HG02885 (cell line): ENCODE measurements around the gene CGNL1.

Source experiments
- ATAC-seq: cut with Tn5 transposase; IDR thresholded peaks from one replicate; pipeline ENCODE4 v1.9.1; 2021; ENCODE audit warnings: mild to moderate bottlenecking; ENCODE audit not compliant: unreplicated experiment, poor library complexity

CGNL1 gene

DNA sequence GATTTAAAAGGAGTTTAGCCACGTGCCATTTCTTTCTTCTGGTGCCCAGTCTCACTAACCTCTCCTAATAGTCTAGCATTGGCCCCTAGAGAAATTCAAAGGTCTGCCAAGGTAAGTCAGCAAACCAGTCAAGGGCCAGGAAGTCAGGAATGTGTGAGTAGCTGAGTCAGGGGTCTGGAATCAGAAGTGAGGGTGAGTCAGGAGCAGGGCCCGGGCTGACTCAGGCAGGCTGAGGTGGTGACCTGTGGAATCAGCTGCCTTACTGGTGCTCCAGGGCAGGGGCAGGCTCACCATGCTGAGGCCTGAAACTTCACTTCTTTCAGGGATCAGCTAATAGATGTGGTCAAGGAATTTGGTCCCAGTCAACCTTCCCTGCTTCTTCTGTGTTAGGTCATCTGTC is 109.6 kb downstream of the CGNL1 start:
- no peak for ATAC-seq

- no peak for ATAC-seq
Measured at GRCh38 chr15:57486833-57487232, 110.5 kb downstream of the CGNL1 start.

DNA sequence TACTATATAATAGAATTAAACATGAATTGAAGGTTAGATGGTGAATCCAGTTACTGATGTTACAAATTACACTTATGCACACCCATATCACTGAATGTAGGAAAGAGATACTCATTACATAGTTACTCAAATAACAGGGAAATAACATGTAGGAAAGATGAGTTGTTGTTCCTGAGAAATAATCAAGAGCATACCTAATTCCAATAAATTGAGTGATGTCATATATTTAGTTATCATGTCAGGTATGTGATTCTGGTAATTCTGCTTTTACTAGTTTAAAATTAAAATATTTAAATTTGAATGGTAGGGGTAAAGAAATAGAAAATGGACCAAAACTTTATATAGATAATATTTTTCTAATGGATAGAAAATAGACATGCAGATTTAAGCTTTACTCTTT is 112.8 kb downstream of the CGNL1 start:
- no peak for ATAC-seq

DNA sequence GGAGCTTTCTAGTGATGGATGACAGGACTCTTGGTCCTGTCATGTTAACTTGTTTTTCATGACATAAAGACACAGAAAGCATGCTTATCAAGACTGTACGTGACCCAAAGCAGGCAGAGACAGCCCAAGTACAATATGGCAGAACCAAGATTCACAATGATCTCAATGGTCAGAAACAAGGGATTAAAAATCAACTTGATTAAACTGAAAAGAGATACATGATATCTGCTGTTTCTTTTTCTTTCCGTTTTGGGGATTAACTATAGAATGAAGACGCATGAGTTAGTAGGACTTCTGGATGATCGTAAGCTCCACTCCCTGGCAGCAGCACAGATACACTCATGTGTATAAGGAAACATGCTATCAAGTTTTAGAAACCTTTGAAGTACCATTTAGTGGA is 117.0 kb downstream of the CGNL1 start:
- no peak for ATAC-seq

- no peak for ATAC-seq
Measured at GRCh38 chr15:57494581-57494980, 118.3 kb downstream of the CGNL1 start.

DNA sequence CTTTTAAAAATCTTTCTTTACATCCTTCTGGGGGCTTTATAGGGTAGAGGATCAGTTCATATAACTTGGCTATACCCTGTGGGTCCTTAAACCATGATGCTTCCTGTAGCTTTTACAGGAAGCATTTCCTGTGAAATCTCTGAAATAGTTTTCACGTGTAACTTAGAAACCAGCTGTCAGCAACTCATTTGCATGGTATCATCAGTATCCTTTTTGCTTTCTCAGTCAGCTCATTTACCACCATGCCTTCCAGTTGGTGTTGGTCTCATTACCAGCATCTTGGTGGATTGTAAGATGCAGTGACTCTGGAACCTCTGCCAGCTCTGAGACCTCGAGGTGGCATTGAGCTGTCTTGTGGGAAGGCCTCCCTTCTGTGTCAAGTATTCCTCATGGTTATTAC is 118.7 kb downstream of the CGNL1 start:
- ATAC-seq = no peak

GRCh38 chr15:57495554-57496165 is 119.4 kb downstream of the CGNL1 start:
- no peak for ATAC-seq

DNA sequence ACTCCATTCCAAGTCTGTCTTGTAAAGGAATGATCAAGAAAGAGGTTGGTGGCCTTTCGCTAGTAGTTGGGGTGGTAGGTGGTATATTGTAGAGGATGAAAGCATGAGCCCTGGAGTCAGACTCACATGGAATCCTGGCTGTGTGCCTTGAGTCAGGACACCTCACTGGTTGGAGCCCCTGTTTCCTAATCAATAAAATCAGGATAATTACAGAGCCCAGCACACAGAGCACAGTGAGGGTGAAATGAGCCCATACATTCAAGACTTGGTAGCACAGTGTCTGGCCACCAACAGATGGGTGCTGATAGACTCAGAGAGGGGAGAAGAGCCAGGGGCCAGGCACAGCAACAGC is 120.3 kb downstream of the CGNL1 start:
- ATAC-seq = no peak

GRCh38 chr15:57496946-57497869 is 120.9 kb downstream of the CGNL1 start:
- ATAC-seq = no peak

DNA sequence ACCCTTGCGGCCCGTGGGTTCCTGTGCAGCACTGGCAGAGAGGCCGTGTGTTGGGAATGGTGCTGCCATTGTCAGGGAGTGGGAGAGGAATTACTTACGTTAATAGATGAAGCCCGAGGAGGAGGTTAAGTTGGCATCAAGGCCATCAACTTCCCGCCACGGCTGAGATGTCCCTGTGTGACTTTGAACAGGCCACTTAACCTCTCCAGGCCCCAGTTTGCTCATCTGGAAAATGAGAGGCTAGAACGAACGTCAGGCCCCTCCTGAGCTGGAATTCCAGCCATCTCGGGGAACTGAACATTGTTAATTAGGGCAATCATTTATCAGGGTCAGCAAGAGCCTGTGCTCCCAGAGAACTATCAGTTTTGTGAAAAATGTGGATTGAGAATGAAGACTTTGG is 124.0 kb downstream of the CGNL1 start:
- no peak for ATAC-seq

GRCh38 chr15:57500979-57501576 is 124.8 kb downstream of the CGNL1 start:
- ATAC-seq = no peak

DNA sequence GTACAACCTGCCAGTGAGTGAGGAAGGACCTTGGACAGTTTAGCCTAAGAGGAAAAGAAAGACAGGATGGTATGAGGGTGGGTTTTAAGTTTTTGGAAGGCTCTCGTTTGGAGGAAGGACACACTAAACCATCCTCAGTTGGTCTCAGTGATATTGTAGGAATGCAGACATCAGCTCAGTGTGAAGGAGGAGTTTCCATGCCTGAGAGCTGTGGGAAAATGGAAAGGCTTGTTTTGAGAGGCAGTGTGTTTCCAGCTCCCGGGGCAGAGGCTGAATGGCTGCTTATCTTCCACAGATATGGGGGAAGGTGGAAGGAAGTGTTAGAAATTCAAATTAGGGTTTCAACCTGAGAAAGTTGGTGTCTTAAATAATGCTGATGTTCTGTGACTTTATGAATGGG is 125.8 kb downstream of the CGNL1 start:
- ATAC-seq = no peak

- ATAC-seq = no peak
Measured at GRCh38 chr15:57503051-57503702, 126.9 kb downstream of the CGNL1 start.

DNA sequence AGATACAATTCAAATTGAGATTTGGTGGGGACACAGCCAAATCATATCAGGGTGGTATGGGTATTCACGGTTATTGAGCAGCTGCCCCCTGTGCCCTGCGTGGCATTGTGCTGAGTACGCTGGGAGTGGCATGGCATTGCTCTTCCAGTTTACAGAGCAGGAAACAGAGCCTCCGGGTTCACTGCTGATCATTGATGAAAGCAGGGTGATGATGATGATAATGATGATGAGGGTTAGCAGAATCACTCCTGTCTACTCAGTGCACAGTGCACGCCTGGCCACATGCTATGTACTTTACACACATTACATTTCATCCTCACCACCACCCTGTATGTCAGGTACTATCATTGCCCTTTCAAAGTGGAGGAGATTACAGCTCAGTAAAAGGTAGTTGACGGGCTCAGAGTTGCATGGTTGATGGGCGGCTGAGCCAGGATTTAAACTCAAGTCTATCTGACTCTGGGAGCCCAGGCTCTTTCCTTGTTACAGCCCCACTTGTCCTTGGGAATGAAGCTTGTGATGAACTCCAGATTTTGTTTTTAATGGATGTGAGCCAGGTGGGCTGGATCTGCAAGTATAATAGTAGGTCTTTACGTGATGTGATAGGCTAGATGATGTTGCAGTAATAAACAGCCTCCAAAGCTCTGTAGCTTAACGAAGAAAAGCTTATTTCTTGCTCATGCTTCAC is 127.8 kb downstream of the CGNL1 start:
- no peak for ATAC-seq

- no peak for ATAC-seq
Measured at GRCh38 chr15:57504599-57504940, 128.3 kb downstream of the CGNL1 start.

GRCh38 chr15:57505056-57505715 is 128.9 kb downstream of the CGNL1 start:
- ATAC-seq = no peak

GRCh38 chr15:57505949-57506391 is 129.7 kb downstream of the CGNL1 start:
- ATAC-seq = no peak

DNA sequence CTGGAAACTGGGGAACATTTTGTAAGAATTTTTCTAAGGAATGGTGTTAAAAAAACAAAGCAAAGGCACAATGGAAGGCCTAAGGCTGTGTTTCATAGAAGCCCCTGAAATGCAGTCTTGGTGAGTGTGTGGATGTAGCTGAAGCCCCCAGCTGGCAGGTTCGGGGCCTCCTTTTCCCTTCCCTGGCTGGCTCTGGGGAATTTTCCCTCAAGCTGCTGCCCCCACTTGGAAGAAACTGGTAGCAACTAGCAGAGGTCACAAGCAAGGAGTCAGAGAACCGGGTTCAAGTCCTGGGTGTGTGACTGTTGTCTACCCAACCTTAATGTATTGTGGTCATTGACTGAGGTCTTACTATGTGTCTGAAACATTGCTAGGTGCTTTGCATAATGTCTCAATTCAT is 130.1 kb downstream of the CGNL1 start:
- no peak for ATAC-seq

GRCh38 chr15:57507111-57507510 is 130.8 kb downstream of the CGNL1 start:
- no peak for ATAC-seq

- no peak for ATAC-seq
Measured at GRCh38 chr15:57509126-57509525, 132.8 kb downstream of the CGNL1 start.
